Erythroblast (primary cell): ENCODE measurements around the gene SCN1B.
"Not testable (repeated sequence)": the region's sequence is repeated elsewhere in the genome, so short reads cannot be mapped to it uniquely, and the experiment has no call there.

Source experiments
- GATA1 ChIP-seq: IDR thresholded peaks from 2 replicates; pipeline ENCODE4 v1.6.1; 2011; ENCODE audit warnings: low read depth, mild to moderate bottlenecking, control low read depth, low read length, moderate library complexity
- POLR2A ChIP-seq: IDR thresholded peaks from 2 replicates; pipeline ENCODE4 v1.6.1; 2011; ENCODE audit warnings: mild to moderate bottlenecking, low read length

DNA sequence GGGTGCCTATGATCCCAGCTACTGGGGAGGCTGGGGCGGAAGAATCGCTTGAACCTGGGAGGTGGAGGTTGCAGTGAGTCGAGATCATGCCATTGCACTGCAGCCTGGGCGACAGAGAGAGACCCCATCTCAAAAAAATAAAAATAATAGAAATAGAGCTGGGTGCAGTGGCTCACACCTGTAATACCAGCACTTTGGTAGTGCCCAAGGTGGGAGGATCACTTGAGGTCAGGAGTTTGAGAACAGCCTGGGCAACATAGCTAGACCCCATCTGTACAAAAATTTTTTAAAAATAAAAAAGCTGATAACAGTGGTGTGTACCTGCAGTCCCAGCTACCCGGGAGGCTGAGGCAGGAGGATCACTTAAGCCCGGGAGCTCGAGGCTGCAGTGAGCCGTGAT lies 22.8 kb upstream of the SCN1B start:
- not testable (repeated sequence) for TF ChIP-seq POLR2A, GATA1
